HG02678 (cell line): Measurements from ENCODE around the gene GAB3.
"Not testable (repeated sequence)": the region's sequence is repeated elsewhere in the genome, so short reads cannot be mapped to it uniquely, and the experiment has no call there.

Source experiments
- ATAC-seq: cut with Tn5 transposase; IDR thresholded peaks from one replicate; pipeline ENCODE4 v1.9.1; 2021; ENCODE audit warnings: mild to moderate bottlenecking, moderate library complexity; ENCODE audit not compliant: unreplicated experiment

Gene GAB3

DNA sequence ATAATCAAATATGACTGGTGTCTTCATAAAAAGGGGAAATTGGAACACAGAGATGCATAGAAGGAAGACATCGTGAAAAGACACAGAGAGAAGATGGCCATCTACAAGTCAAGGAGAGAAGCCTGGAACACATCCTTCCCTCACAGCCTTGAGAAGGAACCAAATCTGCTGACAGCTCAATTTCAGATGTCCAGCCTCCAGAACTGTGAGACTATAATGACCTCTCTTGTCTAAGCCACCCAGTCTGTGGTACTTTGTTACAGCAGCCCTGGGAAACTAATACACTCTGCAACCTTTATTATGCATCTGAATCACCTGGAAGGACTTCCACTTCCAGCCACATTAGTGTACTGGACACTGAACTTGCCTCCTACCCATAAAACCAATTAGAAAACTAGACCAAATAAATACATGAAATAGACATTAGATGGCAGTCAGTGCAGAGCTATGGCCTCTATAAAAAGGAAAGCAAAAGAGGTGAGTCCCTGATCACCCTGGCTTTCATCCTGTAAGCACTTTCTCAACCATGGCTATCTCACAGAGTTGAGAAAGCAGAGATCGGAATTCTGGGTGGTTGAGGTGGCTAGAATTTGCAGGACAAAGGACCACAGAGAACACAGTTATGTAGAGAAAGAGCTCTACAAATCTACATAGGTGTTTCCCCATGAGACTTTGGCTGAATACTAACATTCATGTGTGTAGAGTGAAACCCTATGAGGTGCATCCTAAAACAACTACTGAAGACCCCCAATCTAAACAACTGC is 25.7 kb downstream of the GAB3 start:
- ATAC-seq, result no peak

DNA sequence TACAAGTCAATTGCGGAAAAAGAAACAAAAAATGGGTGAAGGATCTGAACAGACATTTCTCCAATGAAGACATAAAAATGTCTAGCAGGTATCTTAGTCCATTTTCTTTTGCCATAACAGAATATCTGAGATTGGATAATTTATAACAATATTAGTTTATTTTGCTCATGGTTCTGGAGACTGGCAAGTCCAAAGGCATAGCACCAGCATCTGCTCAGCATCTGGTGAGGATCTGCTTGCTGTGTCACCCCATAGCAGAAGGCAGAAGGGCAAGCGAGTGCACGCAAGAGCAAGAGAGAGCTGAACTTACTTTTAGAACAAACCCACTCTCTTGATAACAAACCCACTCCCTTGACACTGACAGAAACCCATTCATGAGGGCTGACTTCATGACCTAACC is 29.7 kb downstream of the GAB3 start:
- ATAC-seq, result no peak

DNA sequence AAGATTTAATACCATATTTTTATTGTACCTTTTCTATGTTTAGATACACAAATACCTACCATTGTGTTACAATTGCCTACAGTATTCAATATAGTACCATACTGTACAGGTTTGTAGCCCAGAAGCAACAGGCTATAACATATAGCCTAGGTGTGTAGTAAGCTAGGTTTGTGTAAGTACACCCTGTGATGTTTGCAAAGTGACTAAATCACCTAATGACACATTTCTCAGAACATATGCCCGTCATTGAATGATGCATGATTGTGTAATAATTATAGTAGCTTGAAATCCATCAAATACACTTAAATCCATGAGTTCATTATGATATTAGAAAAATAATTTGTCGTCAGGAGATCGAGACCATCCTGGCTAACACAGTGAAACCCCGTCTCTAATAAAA is 30.8 kb downstream of the GAB3 start:
- no peak for ATAC-seq

DNA sequence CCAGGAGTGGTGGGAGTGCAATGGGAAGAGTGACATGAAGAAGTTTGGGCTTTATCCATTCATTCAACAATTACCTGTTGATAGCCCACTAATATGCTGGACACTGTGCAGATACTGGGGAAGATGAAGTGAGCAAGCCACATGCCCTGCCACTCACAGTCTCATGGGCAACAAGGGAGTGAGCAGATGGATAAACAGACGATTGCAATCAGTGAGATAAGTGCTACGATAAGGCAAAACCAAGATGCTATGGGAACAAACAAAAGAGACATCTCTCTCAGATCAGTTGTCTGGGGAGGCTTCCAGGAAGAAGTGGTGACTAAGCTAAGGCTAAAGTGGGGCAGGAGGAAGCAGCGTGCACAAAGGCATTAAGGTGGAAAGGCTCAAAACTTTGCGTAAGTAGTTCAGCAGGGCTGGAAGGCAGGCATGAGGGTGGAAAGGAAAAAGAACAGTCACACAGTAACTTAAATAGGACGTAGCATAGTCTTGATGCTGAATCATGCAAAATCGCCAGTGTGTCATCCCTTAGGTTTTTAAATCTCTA is 31.7 kb downstream of the GAB3 start:
- ATAC-seq, result no peak

DNA sequence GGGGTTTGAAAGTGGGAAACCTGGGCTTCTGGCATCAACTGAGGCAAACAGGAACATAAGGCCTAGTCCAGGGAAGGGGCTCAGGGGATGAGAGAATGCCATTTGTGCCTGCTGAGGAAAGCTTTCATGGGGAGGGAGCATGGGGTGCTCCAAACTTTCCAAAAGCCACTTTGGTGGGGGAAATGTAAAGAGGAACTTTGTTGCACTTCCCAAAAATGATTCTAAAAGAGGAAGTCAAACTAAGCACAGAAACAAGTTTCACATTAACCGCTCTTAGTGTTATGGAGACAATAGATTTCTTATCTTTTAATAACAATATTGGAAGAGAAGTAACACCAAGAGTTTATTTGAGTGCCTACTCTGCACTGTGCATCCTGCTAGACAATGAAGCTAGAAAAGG is 32.3 kb downstream of the GAB3 start:
- ATAC-seq, result no peak

DNA sequence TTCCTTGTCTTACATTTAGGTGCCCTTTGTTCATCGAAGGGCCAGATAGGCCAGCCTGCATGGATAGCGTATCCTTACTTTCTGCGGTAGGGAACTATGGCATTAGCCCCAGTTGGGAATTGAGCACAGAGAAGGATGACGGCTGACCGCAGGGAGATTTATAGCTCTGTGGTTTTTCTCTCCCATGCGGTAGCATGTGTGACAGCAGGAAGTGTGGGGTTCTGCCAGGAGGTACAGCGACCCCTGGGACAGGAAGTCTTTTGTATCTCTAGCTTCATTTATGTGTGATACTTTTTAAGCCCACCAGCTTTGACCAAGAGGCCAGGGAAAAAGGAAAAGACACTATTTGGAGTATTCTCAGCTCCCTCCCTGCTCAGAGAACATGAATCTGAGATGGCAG is 33.1 kb downstream of the GAB3 start:
- ATAC-seq, result no peak

DNA sequence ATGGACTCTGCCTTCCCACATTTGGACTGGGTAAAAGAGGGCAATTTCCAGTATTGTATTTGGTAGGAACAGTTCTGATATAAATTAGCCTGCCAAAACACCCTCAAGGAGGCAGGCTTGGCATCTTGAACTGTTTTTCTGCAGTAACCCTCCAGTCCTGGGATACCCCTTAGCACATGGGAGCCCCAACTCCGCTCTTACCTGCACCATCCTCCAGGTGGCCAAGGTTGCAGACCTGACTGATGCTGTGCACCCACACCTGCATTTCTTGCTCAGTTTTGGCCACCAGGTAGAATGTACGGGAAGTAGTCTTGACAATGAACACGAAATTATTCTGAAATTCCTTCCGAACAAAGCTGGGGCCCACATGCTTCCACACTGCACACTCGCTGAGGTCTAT is 35.1 kb downstream of the GAB3 start:
- ATAC-seq, result no peak

DNA sequence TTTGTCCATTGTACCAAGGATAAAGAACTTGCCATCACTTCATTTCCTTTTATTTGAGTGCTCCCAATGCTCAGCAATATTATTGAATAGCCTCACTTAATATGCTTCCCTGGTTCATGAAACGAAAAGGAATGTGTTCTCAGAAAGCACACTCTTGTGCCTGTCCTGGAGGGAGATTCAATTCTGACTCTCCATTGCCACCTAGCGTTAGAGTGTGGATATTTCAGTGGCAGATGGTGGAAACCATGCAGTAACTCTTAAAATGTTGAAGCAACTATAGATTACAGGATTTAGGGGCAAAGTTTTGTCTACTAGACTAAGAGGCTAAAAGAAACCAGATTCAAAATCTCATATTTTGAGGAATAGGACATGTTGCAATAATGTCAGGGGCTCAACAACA is 36.0 kb downstream of the GAB3 start:
- ATAC-seq, result no peak

DNA sequence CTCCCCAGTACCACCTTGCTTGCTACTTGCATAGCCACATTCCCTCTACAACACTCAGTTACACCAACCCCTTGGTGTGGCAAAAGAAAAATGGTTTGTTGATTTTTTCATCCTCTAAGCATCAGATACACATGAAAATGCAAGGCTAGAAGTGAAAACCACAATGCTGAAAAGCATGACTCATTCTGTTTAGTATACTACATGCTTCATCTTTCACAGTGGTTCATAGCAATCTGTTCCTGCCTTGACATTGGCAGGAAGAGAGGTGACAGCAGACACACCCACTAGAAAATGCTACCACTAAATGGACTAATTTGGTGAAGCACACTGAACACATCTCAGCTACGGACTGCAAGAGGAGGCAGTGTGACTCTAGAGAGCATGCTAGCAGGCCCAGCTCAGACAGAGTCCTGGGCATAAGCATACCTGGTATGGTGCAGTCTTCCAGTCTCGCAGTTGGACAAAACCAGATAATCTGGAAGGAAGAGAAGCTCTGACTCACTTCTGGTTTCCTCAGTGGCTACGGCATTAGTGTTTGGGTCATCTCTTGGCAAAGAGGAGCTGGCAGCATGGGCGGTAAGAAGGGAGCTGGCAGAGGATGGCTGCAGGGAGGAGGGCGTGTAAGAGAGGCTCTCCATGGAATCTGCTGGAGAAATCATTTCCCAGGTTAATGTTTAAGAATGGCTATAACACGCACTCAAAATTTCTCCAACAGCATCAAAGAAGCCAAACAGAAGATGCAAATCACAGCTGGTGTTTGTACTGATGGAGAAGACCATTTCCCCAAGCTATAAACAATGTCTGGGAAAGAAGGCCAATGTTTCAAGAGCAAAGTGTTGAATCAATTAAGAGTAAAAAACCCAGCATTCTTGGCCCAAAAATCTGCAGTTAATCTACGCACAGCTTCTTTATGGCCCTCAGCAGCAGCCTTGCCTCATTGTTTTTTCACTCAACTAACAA is 37.8 kb downstream of the GAB3 start:
- ATAC-seq, result peak; percentile 93

DNA sequence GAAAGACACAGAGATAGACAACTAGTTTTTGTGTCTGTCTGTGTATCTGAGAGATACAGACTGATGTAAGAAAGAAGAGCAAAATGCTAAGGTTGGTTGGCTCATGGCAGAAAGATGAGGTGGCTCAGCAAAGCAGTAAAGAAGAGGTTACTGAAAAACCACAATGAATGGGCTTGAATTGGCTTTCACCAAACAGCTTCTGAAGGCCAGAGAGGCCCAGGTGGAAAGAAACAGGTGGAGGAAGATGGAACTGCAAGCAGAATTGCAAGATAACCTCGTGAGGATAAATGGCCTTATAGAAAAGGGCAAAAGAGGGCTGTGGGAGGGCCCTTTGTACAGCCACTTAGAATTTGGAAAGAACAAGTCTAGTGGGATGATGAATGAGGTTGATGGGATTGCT is 39.6 kb downstream of the GAB3 start:
- ATAC-seq, result no peak

DNA sequence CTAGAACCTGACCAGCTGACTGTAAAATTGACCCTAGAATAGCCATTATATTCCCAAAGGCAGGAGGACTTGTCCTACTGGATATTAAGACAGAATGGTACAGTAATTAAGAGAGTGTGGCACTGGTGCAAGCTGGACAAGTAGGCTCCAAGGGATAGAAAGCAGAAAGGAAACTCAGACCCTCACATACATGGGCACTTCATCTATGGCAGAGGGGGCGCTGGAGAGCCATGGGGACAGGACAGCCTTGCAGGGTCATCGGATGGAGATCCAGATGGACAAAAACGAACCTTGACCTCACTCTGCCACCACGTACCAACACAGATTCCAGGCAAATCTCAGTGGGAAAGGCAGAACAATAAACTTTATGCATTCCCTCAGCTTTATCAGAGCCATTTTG is 40.6 kb downstream of the GAB3 start:
- ATAC-seq, result no peak

DNA sequence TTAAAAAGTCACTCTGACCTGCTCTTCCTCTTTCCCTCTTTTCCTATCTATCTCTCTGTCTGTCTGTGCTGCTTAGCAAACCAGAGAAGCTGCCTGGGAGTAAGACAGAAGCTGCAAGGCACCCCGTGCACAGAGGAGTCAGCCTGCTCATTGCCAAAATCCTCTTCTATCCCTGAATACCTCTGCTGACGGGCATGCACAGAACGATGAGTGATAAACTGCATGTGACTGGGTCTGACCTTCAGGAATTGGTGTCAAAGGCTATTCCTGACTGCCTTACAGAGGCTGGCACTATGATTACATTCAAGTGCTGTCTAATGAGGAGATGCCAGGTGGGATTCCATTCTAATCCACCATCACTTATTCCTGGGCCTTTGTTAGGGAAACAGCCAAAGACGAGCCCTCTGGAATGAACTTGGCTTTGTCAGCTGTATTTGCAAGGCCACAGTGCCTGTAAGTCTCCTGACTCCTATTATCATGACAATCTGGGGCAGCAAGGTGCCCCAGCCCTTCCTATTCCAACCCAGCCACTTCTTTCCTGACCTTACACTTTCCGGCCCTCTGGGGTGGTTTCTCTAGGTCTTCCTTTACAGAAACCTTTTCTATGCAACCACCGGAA is 52.1 kb downstream of the GAB3 start:
- no peak for ATAC-seq

DNA sequence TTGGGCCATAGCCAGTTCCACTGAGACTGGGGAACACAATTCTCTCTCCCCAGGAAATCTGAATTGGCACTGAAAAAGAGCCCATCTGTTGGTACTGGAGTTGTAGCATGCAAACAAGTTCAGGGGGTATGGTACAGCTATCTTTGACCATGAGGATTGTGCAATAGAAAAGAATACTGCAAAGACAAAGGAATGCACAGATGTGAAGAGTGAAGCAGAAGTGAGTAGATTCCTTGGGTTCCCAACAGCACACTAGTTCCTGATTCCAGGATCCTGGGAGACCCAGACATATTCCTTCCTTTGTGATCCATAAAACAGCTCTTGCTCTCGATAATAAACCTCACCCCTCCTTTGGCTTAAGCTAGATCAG is 54.2 kb downstream of the GAB3 start:
- no peak for ATAC-seq

DNA sequence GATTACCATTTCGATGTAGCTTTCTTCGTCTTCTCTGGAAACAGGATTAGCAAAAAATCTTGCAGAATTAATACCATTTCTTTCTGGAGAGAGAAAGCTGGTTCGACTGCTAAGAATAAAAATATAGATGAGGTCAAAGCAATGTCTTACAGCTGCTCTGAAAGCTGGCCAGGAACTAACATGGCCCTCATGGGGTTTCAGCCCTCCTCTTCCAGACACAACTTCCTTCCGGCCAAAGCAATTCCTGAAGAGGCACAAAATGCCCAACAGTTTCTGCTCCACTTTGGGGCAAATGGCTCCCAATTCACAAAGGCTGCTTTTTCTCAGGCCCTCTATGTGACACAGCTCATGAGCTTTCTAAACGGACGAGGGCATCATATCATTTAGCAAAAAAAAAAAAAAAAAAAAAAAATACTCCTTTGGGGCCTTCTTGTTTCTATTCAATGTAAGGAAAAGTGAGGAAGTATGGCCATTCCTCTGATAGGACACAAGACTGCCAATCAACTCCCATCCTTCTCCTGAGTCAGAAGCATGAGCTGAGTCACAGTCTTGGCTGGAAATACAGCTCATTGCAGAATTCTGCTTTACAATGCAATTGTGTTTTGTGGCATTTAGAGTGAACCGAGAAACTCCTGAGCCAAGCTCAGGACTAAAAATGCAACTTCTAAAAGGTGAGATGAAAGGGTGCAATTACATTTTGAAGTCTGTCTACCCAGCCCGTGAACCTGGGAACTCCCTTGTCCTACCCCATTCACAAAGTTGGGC is 54.8 kb downstream of the GAB3 start:
- no peak for ATAC-seq

DNA sequence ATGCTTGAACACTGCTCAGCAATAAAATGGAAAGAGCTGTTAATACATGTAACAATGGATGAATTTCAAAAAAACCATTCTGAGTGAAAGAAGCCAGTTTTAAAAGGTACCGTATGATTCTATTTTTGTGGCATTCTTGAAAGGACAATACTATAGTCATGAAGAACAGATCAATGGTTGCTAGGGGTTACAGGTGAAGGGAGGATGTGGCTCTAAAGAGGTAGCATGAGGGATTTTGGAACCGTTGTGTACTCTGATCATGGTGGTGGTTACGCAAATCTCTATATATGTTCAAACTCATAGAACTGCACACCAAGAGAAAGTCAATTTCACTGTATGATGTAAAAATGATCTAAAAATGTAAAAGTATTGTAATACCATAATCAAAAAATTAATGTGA is 57.5 kb downstream of the GAB3 start:
- no peak for ATAC-seq

DNA sequence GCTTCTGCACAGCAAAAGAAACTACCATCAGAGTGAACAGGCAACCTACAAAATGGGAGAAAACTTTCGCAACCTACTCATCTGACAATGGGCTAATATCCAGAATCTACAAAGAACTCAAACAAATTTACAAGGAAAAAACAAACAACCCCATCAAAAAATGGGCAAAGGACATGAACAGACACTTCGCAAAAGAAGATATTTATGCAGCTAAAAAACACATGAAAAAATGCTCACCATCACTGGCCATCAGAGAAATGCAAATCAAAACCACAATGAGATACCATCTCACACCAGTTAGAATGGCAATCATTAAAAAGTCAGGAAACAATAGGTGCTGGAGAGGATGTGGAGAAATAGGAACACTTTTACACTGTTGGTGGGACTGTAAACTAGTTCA is 60.4 kb downstream of the GAB3 start:
- ATAC-seq, result not testable (repeated sequence)

DNA sequence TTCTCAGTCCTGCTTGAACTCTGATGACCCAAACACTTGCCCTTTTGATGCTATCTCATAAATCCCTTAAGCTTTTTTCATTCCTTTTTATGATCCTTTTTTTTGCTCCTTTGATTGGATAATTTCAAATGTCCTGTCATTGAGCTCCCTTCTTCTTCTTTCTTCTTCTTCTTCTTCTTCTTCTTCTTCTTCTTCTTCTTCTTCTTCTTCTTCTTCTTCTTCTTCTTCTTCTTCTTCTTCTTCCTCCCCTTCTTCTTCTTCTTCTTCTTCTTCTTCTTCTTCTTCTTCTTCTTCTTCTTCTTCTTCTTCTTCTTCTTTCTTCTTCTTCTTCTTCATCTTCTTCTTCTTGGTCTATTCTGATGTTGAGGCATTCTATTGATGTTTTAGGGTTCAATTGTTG is 78.8 kb downstream of the GAB3 start:
- not testable (repeated sequence) for ATAC-seq

DNA sequence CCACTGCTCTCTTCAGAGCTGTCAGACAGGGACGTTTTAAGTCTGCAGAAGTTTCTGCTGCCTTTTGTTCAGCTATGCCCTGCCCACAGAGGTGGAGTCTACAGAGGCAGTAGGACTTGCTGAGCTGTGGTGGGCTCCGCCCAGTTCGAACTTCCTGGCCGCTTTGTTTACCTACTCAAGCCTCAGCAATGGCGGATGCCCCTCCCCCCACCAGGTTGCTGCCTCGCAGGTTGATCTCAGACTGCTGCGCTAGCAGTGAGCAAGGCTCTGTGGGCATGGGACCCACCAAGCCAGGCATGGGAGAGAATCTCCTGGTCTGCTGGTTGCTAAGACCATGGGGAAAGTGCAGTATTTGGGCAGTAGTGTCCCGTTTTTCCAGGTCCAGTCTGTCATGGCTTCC is 80.0 kb downstream of the GAB3 start:
- not testable (repeated sequence) for ATAC-seq

DNA sequence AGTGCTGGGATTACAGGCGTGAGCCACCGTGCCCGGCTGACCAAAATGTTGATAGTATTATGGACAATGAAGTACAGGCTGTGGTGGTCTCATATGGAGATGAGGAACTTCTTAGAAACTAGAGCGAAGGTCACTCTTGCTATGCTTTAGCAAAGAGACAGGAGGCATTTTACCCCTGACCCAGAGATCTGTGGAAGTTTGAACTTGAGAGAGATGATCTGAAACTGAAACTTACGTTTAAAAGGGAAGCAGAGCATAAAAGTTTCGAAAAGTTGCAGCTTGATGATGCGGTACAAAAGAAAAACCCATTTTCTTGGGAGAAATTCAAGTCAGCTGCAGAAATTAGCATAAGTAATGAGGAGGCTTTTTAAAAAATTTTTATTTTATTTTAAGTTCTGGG is 89.0 kb downstream of the GAB3 start:
- no peak for ATAC-seq

DNA sequence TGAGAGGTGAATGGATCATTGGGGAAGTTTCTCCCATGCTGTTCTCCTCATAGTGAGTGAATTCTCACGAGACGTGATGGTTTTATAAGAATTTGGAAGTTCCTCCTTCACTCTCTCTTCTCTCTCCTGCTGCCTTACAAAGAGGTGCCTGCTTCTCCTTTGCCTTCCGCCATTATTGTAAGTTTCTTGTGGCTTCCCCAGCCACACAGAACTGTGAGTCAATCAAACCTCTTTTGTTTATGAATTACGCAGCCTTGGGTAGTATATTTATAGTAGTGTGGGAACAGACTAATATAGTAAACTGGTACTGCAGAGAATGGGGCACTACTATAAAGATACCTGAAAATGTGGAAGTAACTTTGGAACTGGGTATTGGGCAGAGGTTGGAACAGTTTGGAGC is 89.7 kb downstream of the GAB3 start:
- no peak for ATAC-seq

DNA sequence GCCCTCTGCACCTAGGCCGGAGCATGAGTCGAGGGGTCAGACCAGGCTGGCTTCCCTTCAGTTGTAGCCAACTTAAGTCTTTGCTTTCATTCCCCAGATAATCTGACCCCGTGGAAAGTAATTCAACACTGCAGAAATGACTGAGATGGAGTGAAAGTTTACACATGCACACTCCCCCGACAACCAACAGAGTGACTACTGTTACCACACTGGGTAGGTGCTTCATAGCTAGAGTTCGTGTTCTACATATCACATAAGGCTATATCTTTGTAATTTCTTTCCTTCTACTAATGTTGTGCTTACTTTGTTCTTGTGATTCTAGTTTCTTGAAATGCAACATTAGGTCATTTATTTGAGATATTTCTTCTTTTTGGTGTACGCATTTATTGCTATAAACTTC is 90.3 kb downstream of the GAB3 start:
- no peak for ATAC-seq
